CD4-positive, alpha-beta T cell (primary cell): ENCODE data around the gene ATG3. TPM values are rescaled to one million over a fixed set of nuclear protein-coding genes. Genes with fewer than 3 reads are reported as not detected.

Experiments
- ATAC-seq: fragments of 200-7000 bp; cut with Tn5 transposase; one replicate; pipeline ENCODE4 v1.10.0; 2022; ENCODE audit warnings: mild to moderate bottlenecking; ENCODE audit not compliant: poor library complexity
- CTCF ChIA-PET: fragments of 350-600 bp; sonication (Branson Sonifier 250); formaldehyde crosslinking; loops from one replicate; lab custom pipeline; 2021; ENCODE audit warnings: antibody characterized with exemption, inconsistent platforms; lab: Charles Lee
- POLR2A ChIA-PET: fragments of 350-600 bp; sonication (Branson Sonifier 250); formaldehyde crosslinking; loops from one replicate; lab custom pipeline; 2021; ENCODE audit warnings: antibody characterized with exemption, inconsistent platforms; lab: Charles Lee
- DNase-seq, 14 experiments: peaks; one replicate each; pipeline ENCODE4 v3.0.0-alpha.2; 2013 to 2020; ENCODE audit warnings: mixed read lengths in 2 of 14
- H3K27ac ChIP-seq, 2 donors: one replicate each; pipeline versions ENCODE4 v1.5.1 to v1.7.0; 2013; ENCODE audit warnings: low read length in 2 of 2, low read depth in 1 of 2, mild to moderate bottlenecking in 1 of 2
- H3K27me3 ChIP-seq, 2 experiments: 1 replicate in 1 of 2; 2 replicates in 1 of 2; pipeline versions ENCODE4 v1.6.1 to v1.7.0; 2013; ENCODE audit warnings: low read length in 2 of 2, control low read depth in 1 of 2, mild to moderate bottlenecking in 1 of 2, moderate library complexity in 1 of 2; ENCODE audit not compliant: insufficient read depth in 2 of 2, control insufficient read depth in 1 of 2
- H3K36me3 ChIP-seq: one replicate; pipeline ENCODE4 v1.6.1; 2013; ENCODE audit warnings: low read length, control low read depth; ENCODE audit not compliant: insufficient read depth
- H3K4me1 ChIP-seq: one replicate; pipeline ENCODE4 v1.6.1; 2013; ENCODE audit warnings: low read length, control low read depth; ENCODE audit not compliant: insufficient read depth
- H3K4me3 ChIP-seq: one replicate; pipeline ENCODE4 v1.5.1; 2013; ENCODE audit warnings: mild to moderate bottlenecking, low read length, moderate library complexity
- H3K9me3 ChIP-seq, 2 experiments: 1 replicate in 1 of 2; 2 replicates in 1 of 2; pipeline versions ENCODE4 v1.6.1 to v1.7.0; 2013; ENCODE audit warnings: low read length in 2 of 2, mild to moderate bottlenecking in 2 of 2, control low read depth in 1 of 2, moderate library complexity in 1 of 2; ENCODE audit not compliant: control insufficient read depth in 1 of 2, insufficient read depth in 1 of 2
- H3K27ac Mint-ChIP-seq: one replicate; pipeline ENCODE4 v1.8.0; 2020; ENCODE audit warnings: mixed read lengths
- H3K27me3 Mint-ChIP-seq: one replicate; pipeline ENCODE4 v1.8.0; 2021; ENCODE audit warnings: mixed read lengths
- H3K36me3 Mint-ChIP-seq: one replicate; pipeline ENCODE4 v1.8.0; 2021; ENCODE audit warnings: low read depth, mixed read lengths
- H3K4me1 Mint-ChIP-seq: one replicate; pipeline ENCODE4 v1.8.0; 2021; ENCODE audit warnings: low read depth, mixed read lengths
- H3K4me3 Mint-ChIP-seq: one replicate; pipeline ENCODE4 v1.8.0; 2020; ENCODE audit warnings: mild to moderate bottlenecking, mixed read lengths
- H3K9me3 Mint-ChIP-seq: one replicate; pipeline ENCODE4 v1.8.0; 2020; ENCODE audit warnings: mixed read lengths
- intact Hi-C, 2 experiments: fragments of 100-400 bp; cut with DNase I in 1 of 2; cut with micrococcal nuclease in 1 of 2; formaldehyde crosslinking; loops; one replicate each; pipeline versions ENCODE4 v1.15.1 to v1.9.0; 2023 to 2025; cut with DNase I, micrococcal nuclease
- total RNA-seq, 174 experiments: library from RNA in 2 of 174; stranded (reverse) in 2 of 174; gene quantifications; one replicate each; pipeline ENCODE4 v1.2.3 and lab custom pipeline; 2021 to 2026
- TF ChIP-seq, protein P1 (sequence below): fragments of 200-600 bp; IDR thresholded peaks from one replicate; pipeline ENCODE4 v1.8.0; 2022; ENCODE audit warnings: antibody characterized with exemption, mild to moderate bottlenecking

The ATG3 gene
- total RNA-seq, 2 experiments from 2014 or later: 43.3 to 43.8 TPM

DNA sequence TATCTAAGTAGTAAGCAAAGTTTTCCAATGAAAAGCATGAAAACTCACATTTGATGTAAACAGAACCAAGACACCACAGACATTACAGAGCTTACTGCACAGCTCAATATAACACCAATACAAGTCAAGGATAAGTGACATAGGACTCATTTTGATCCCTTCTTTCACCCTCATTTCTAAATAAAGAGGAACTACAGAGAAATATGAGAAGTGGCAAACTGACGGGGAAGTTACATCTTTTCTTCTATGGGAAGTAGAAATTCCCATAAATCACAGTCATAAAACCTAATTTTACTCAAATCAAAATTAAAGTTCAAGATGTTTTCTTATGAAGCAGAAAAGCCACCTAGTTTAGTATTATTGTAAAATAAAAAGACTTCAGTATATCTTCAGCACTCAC, 3.8 kb downstream of the ATG3 start:
- H3K27me3 ChIP-seq: no peaks in the 10 kb centered on the region

DNA sequence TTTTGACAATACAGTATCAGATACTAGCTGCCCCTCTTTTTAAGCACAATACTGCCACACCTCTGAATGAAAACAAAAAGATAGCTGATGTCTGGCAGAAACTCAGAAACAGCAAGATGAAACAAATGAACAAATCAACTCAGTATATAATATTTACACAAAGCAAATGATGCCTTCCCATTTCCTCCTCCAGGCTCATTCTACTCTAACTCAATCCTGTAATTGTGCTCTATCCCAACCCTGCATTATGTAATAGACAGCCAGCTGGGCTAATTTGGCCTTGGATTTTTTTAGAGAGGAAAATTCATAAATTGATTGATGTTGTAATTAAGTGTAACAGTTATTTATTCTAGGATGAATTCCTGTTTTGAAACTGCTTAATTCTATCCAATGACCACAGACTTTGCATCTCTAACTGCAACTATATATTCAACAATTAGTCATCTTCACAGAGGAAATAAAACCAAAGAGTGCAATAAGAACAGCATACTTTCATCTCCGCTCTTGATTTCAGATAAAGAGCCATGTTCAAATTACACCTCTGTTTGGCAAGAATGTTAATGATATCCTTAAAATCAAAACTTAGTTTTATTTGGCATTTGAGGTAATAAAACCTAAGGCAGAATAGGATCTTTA, 6.1 kb downstream of the ATG3 start:
- H3K27ac Mint-ChIP-seq: peak overlapping the region; percentile 22
- peaks cover 10% of the 10 kb centered on the region for H3K4me1 ChIP-seq
- CTCF ChIA-PET: no interaction called here

More for the DNA sequence above, 3.8 kb downstream of the ATG3 start:
- Histone ChIP-seq H3K4me1 (peaks cover 14% of the 10 kb centered on the region), H3K4me3 (no peak overlapping the region), H3K27ac (no peak overlapping the region), H3K9me3 (no peaks in the 10 kb centered on the region), H3K36me3 (peaks cover 6% of the 10 kb centered on the region)
- intact Hi-C loops: no loop called here
- ChIA-PET CTCF (no interaction called here), POLR2A (interaction anchor here (0.6 kb wide), 1 partner anchor 465 kb away, joined by 4 read pairs; no protein-coding TSS in a partner anchor)
- DNase-seq (peak in 3 of 14 experiments; percentile 7 to 27 (median 15)), ATAC-seq (no peak)
- H3K27me3 Mint-ChIP-seq: no peaks in the 10 kb centered on the region
- peaks cover 53% of the 10 kb centered on the region for H3K36me3 Mint-ChIP-seq
- peaks cover 69% of the 10 kb centered on the region for H3K4me1 Mint-ChIP-seq
- H3K9me3 Mint-ChIP-seq: no peaks in the 10 kb centered on the region
- TF ChIP-seq, protein P1, sequence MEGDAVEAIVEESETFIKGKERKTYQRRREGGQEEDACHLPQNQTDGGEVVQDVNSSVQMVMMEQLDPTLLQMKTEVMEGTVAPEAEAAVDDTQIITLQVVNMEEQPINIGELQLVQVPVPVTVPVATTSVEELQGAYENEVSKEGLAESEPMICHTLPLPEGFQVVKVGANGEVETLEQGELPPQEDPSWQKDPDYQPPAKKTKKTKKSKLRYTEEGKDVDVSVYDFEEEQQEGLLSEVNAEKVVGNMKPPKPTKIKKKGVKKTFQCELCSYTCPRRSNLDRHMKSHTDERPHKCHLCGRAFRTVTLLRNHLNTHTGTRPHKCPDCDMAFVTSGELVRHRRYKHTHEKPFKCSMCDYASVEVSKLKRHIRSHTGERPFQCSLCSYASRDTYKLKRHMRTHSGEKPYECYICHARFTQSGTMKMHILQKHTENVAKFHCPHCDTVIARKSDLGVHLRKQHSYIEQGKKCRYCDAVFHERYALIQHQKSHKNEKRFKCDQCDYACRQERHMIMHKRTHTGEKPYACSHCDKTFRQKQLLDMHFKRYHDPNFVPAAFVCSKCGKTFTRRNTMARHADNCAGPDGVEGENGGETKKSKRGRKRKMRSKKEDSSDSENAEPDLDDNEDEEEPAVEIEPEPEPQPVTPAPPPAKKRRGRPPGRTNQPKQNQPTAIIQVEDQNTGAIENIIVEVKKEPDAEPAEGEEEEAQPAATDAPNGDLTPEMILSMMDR: no peak
- H3K27ac Mint-ChIP-seq: no peak overlapping the region
- no peak overlapping the region for H3K4me3 Mint-ChIP-seq

DNA sequence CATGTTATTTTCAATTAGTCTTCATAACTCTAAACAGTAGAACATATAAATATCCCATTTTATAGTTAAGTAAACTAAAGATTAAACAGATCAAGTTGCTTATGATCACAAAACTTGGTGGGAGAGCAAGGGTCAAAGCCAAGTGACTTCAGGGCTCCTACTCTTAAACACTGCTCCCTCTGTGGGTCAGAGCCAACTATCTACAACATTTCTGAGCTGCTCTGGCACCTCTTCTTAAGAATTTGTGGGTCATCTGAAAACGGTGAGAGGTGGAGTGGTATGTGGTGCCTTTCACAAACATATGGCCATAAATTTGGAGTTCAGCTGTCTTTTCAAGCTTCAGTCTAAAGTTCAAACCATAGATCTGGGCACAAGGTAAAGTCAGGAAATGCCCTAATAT, 10.9 kb downstream of the ATG3 start:
- H3K36me3 ChIP-seq: peaks cover 35% of the 10 kb centered on the region
- H3K27ac Mint-ChIP-seq: no peak overlapping the region

More for the DNA sequence above, 6.1 kb downstream of the ATG3 start:
- Mint-ChIP-seq H3K4me3 (peak overlapping the region; percentile 45), H3K27me3 (no peaks in the 10 kb centered on the region), H3K9me3 (no peaks in the 10 kb centered on the region), H3K36me3 (peaks cover 47% of the 10 kb centered on the region), H3K4me1 (peaks cover 64% of the 10 kb centered on the region)
- POLR2A ChIA-PET: no interaction called here
- no peaks in the 10 kb centered on the region for H3K9me3 ChIP-seq
- ATAC-seq: no peak
- TF ChIP-seq, protein P1: no peak
- peak in 2 of 14 experiments; percentile 5 to 7 for DNase-seq
- H3K4me3 ChIP-seq: no peak overlapping the region
- intact Hi-C loops: no loop called here
- H3K27me3 ChIP-seq: no peaks in the 10 kb centered on the region
- no peak overlapping the region for H3K27ac ChIP-seq
- peaks cover 9% of the 10 kb centered on the region for H3K36me3 ChIP-seq

More for the DNA sequence above, 10.9 kb downstream of the ATG3 start:
- Mint-ChIP-seq H3K9me3 (no peaks in the 10 kb centered on the region), H3K27me3 (no peaks in the 10 kb centered on the region), H3K36me3 (peaks cover 65% of the 10 kb centered on the region), H3K4me1 (peaks cover 40% of the 10 kb centered on the region), H3K4me3 (no peak overlapping the region)
- Histone ChIP-seq H3K27me3 (no peaks in the 10 kb centered on the region), H3K27ac (no peak overlapping the region), H3K4me3 (no peak overlapping the region), H3K9me3 (no peaks in the 10 kb centered on the region), H3K4me1 (no peaks in the 10 kb centered on the region)
- POLR2A ChIA-PET: interaction anchor here (2.4 kb wide), 1 partner anchor 11 kb away, joined by 10 read pairs; the partner anchor contains the start of genes ATG3 and SLC35A5
- intact Hi-C loops: no loop called here
- no peak for DNase-seq
- ATAC-seq: no peak
- CTCF ChIA-PET: interaction anchor here (1.6 to 1.9 kb wide), 2 partner anchors 9 to 11 kb away, joined by 4 to 5 read pairs; partner anchors contain the start of genes ATG3 and SLC35A5
- TF ChIP-seq, protein P1: no peak
